Measurements from ENCODE around the gene ALDH8A1. TPM values are rescaled to one million over a fixed set of nuclear protein-coding genes. Genes with fewer than 3 reads are reported as not detected.

Gene ALDH8A1
- total RNA-seq, 1 donor from 2014 or later = 0.30 TPM

DNA sequence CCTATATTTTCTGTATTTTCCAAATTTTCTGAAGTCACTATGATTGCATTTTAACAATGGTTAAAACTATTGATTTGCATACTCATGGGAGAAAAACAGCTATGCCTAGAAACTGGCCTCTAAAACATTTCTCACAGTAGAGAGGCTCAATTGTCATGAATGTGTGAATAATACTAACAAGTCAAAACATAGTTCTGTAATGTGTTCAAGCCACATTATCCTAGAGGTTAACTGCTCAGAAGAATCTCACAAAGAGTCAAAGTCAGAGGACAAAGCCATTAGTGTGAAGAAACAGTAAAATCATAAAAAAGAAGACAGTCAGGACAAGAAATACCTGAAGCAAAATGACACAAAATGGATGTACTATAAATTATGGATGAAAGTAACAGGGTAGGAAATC is 12.5 kb upstream of the ALDH8A1 start:
- Mint-ChIP-seq H3K4me1 (ENCODE audit: unreplicated experiment) (no peaks in the 10 kb centered on the region), H3K4me3 (ENCODE audit: unreplicated experiment) (no peak overlapping the region), H3K36me3 (ENCODE audit: unreplicated experiment) (peaks cover 58% of the 10 kb centered on the region), H3K27ac (ENCODE audit: unreplicated experiment) (no peak overlapping the region), H3K27me3 (ENCODE audit: unreplicated experiment) (no peaks in the 10 kb centered on the region), H3K9me3 (ENCODE audit: unreplicated experiment) (peaks cover 27% of the 10 kb centered on the region)
- no peak for DNase-seq (ENCODE audit: extremely low spot score, unreplicated experiment)
- TF ChIP-seq, protein P1, sequence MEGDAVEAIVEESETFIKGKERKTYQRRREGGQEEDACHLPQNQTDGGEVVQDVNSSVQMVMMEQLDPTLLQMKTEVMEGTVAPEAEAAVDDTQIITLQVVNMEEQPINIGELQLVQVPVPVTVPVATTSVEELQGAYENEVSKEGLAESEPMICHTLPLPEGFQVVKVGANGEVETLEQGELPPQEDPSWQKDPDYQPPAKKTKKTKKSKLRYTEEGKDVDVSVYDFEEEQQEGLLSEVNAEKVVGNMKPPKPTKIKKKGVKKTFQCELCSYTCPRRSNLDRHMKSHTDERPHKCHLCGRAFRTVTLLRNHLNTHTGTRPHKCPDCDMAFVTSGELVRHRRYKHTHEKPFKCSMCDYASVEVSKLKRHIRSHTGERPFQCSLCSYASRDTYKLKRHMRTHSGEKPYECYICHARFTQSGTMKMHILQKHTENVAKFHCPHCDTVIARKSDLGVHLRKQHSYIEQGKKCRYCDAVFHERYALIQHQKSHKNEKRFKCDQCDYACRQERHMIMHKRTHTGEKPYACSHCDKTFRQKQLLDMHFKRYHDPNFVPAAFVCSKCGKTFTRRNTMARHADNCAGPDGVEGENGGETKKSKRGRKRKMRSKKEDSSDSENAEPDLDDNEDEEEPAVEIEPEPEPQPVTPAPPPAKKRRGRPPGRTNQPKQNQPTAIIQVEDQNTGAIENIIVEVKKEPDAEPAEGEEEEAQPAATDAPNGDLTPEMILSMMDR (IDR thresholded peaks at IDR 0.05) = no peak

DNA sequence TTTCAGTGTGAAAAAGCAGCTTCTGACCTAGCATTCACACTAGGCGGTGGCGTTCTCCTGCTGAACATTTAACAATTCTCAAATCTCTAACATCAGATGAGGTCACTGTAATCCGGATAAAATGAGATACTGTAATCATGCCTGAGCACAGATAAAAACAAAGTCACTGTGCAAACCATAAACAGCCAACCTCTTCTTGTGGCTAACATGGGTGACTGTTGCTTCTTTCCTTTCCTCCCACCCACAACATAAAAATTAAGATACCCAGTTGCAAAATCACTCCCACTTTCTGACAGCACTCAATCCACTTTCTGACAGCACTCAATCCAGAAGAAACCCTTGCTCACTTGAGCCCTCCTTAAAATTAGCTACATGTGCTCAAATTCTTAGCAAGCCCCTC is 11.5 kb upstream of the ALDH8A1 start:
- TF ChIP-seq, protein P1 (IDR thresholded peaks at IDR 0.05) = no peak
- no peak overlapping the region for H3K4me3 Mint-ChIP-seq (ENCODE audit: unreplicated experiment)
- no peak overlapping the region for H3K27ac Mint-ChIP-seq (ENCODE audit: unreplicated experiment)
- no peak for DNase-seq (ENCODE audit: extremely low spot score, unreplicated experiment)
- no peaks in the 10 kb centered on the region for H3K27me3 Mint-ChIP-seq (ENCODE audit: unreplicated experiment)
- H3K4me1 Mint-ChIP-seq (ENCODE audit: unreplicated experiment) = no peaks in the 10 kb centered on the region
- peaks cover 27% of the 10 kb centered on the region for H3K9me3 Mint-ChIP-seq (ENCODE audit: unreplicated experiment)
- H3K36me3 Mint-ChIP-seq (ENCODE audit: unreplicated experiment) = peaks cover 58% of the 10 kb centered on the region

DNA sequence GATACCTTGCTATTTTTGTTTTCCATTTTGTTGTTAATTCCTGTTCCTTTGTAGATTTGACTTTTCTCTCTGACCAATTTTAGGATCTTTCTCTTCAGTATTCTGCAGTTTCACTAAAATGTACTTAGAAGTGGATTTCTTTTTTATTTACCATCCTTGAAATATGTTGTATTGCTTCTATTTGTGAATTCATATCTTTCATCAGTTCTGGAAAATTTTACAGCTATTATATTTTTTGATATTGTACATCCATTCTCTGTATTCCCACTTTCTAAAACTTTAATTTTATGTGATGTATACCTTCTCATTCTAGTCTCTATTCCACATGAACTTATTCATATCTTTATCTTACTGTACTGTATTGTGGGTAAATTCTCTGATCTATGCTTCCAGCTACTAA is 9.7 kb upstream of the ALDH8A1 start:
- TF ChIP-seq, protein P1 (IDR thresholded peaks at IDR 0.05) = no peak
- no peak for DNase-seq (ENCODE audit: extremely low spot score, unreplicated experiment)
- no peak overlapping the region for H3K4me3 Mint-ChIP-seq (ENCODE audit: unreplicated experiment)
- no peaks in the 10 kb centered on the region for H3K4me1 Mint-ChIP-seq (ENCODE audit: unreplicated experiment)
- H3K27me3 Mint-ChIP-seq (ENCODE audit: unreplicated experiment) = no peaks in the 10 kb centered on the region
- H3K27ac Mint-ChIP-seq (ENCODE audit: unreplicated experiment) = no peak overlapping the region
- peaks cover 27% of the 10 kb centered on the region for H3K9me3 Mint-ChIP-seq (ENCODE audit: unreplicated experiment)
- peaks cover 47% of the 10 kb centered on the region for H3K36me3 Mint-ChIP-seq (ENCODE audit: unreplicated experiment)

DNA sequence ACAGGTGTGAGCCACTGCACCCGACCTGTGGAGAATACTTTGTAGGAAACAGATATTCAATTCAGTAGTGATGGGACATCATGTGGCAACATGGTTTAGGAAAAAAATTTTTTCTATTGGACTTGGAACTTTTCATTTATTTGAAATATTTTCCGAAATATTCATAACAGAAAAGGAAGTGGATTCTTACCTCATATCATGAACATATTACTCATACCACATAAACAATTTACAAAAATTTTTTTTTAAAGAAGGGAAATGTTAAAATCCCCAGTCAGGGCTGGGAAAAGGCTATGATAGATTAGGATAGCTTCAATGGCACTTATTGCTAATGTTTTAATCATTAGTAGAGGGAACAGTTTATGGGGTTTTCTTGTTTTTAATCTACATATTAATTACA is 6.8 kb upstream of the ALDH8A1 start:
- DNase-seq (ENCODE audit: extremely low spot score, unreplicated experiment) = no peak
- TF ChIP-seq, protein P1 (IDR thresholded peaks at IDR 0.05) = no peak
- Mint-ChIP-seq H3K4me3 (ENCODE audit: unreplicated experiment) (no peak overlapping the region), H3K27me3 (ENCODE audit: unreplicated experiment) (no peaks in the 10 kb centered on the region), H3K36me3 (ENCODE audit: unreplicated experiment) (peaks cover 29% of the 10 kb centered on the region), H3K27ac (ENCODE audit: unreplicated experiment) (no peak overlapping the region), H3K4me1 (ENCODE audit: unreplicated experiment) (no peaks in the 10 kb centered on the region), H3K9me3 (ENCODE audit: unreplicated experiment) (peaks cover 27% of the 10 kb centered on the region)

DNA sequence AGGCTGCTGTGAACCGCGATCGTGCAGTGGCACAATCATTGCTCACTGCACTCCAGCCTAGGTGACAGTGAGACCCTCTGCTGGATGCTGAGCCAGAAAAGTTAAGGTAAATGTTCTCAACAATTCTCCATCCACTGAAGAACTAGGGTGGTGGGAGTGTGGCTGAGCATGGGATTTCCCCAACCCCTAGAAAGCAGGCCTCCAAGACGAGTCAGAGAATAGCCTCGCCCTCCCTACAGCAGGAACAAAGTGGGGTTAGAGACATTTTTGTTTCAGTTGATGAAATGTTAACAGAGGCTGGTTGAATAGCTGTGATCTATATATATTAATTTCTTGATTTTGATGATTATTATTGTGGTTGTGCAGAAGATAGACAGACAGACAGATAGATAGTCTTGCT is 6.1 kb upstream of the ALDH8A1 start:
- no peak overlapping the region for H3K27ac Mint-ChIP-seq (ENCODE audit: unreplicated experiment)
- TF ChIP-seq, protein P1 (IDR thresholded peaks at IDR 0.05) = no peak
- no peaks in the 10 kb centered on the region for H3K27me3 Mint-ChIP-seq (ENCODE audit: unreplicated experiment)
- peaks cover 24% of the 10 kb centered on the region for H3K9me3 Mint-ChIP-seq (ENCODE audit: unreplicated experiment)
- peaks cover 23% of the 10 kb centered on the region for H3K36me3 Mint-ChIP-seq (ENCODE audit: unreplicated experiment)
- DNase-seq (ENCODE audit: extremely low spot score, unreplicated experiment) = no peak
- H3K4me1 Mint-ChIP-seq (ENCODE audit: unreplicated experiment) = no peaks in the 10 kb centered on the region
- no peak overlapping the region for H3K4me3 Mint-ChIP-seq (ENCODE audit: unreplicated experiment)

Data from osteocyte (in vitro differentiated cells).